K562 (cell line): ENCODE measurements around the gene TMEM178A. TPM values are rescaled to one million over a fixed set of nuclear protein-coding genes. Genes with fewer than 3 reads are reported as not detected.

ENCODE experiments used
- ATAC-seq: fragments of 200-7000 bp; cut with Tn5 transposase; 3 replicates; pipeline ENCODE4 v1.9.1; 2020; ENCODE audit warnings: moderate library complexity
- BruUV-seq: library from RNA; stranded (reverse); fragments of 400-500 nt; replicated peaks from 2 replicates; lab custom pipeline; 2021; lab: Mats Ljungman, UMichigan
- CTCF ChIA-PET: fragments of 300-600 bp; formaldehyde crosslinking; extraction: SDS; loops from one replicate; lab custom pipeline; 2021; ENCODE audit warnings: low intra/inter-chr PET ratio; lab: Yijun Ruan, JAX
- POLR2A ChIA-PET: fragments of 300-600, 350-650 bp; sonication (Branson Sonifier 250); formaldehyde crosslinking; extraction: SDS; loops from one replicate; lab custom pipeline; 2021; ENCODE audit warnings: antibody characterized with exemption, inconsistent platforms; lab: Yijun Ruan, JAX
- DNase-seq, 4 experiments: peaks; one replicate each; pipeline versions ENCODE4 v3.0.0 to v3.0.0-alpha.2; 2011 to 2018; ENCODE audit warnings: low spot score in 3 of 4, mixed read lengths in 3 of 4; ENCODE audit errors: extremely low read depth in 1 of 4
- FAIRE-seq: peaks from 2 replicates; lab custom pipeline; 2011; peaks lifted over from hg19 to GRCh38; lab: Jason Lieb, UNC
- H2AFZ ChIP-seq: 2 replicates; pipeline ENCODE4 v1.6.0; 2011; ENCODE audit warnings: low read depth, low read length, control low read depth, inconsistent platforms
- H3K27ac ChIP-seq: fragments of 200-600 bp; 3 replicates; pipeline ENCODE4 v1.8.0; 2011; ENCODE audit warnings: low read depth, mild to moderate bottlenecking, control low read depth, inconsistent platforms, low read length, moderate library complexity, mixed read lengths; ENCODE audit errors: extremely low read depth
- H3K27me3 ChIP-seq, 2 experiments: fragments of 300-600 bp in 1 of 2; 2 replicates in 1 of 2; 3 replicates in 1 of 2; pipeline versions ENCODE4 v1.6.0 to v1.8.0; 2011; ENCODE audit warnings: inconsistent platforms in 2 of 2, low read length in 2 of 2, mild to moderate bottlenecking in 1 of 2, mixed read lengths in 1 of 2, moderate library complexity in 1 of 2; ENCODE audit not compliant: control insufficient read depth in 2 of 2, insufficient read depth in 2 of 2
- H3K36me3 ChIP-seq: fragments of 300-600 bp; 3 replicates; pipeline ENCODE4 v1.8.0; 2011; ENCODE audit warnings: mild to moderate bottlenecking, low read length, inconsistent platforms; ENCODE audit not compliant: control insufficient read depth, insufficient read depth
- H3K4me1 ChIP-seq, 2 experiments: fragments of 200-600 bp in 1 of 2; replicated peaks in 1 of 2; 2 replicates in 1 of 2; 3 replicates in 1 of 2; pipeline versions ENCODE4 v1.5.1 to v1.8.0; 2011; ENCODE audit warnings: inconsistent platforms in 2 of 2, low read length in 2 of 2, mild to moderate bottlenecking in 1 of 2, mixed read lengths in 1 of 2, moderate library complexity in 1 of 2; ENCODE audit not compliant: control insufficient read depth in 2 of 2, insufficient read depth in 2 of 2
- H3K4me2 ChIP-seq: 2 replicates; pipeline ENCODE4 v1.6.1; 2011; ENCODE audit warnings: low read length, control low read depth, inconsistent platforms, mixed read lengths; ENCODE audit not compliant: insufficient read depth
- H3K4me3 ChIP-seq: fragments of 200-600 bp; sonication (generic), shearing (Covaris generic); 2 replicates; pipeline ENCODE4 v1.5.1; 2016; ENCODE audit warnings: control low read depth, inconsistent platforms
- H3K79me2 ChIP-seq: fragments of 200-600 bp; 3 replicates; pipeline ENCODE4 v1.8.0; 2011; ENCODE audit warnings: low read length, inconsistent platforms; ENCODE audit not compliant: control insufficient read depth, insufficient read depth
- H3K9ac ChIP-seq, 2 experiments: 2 replicates each; pipeline versions ENCODE4 v1.6.0 to v1.6.1; 2011; ENCODE audit warnings: low read depth in 2 of 2, low read length in 2 of 2, control low read depth in 1 of 2, inconsistent platforms in 1 of 2, mild to moderate bottlenecking in 1 of 2, mixed read lengths in 1 of 2; ENCODE audit not compliant: insufficient read depth in 1 of 2
- H3K9me1 ChIP-seq: one replicate; pipeline ENCODE4 v1.6.0; 2011; ENCODE audit warnings: inconsistent platforms, mild to moderate bottlenecking, low read length, moderate library complexity; ENCODE audit not compliant: control insufficient read depth, insufficient read depth
- H3K9me3 ChIP-seq: replicated peaks from 2 replicates; pipeline ENCODE4 v1.5.1; 2011; ENCODE audit warnings: low read depth, low read length, inconsistent platforms; ENCODE audit not compliant: control insufficient read depth, insufficient read depth
- H4K20me1 ChIP-seq: replicated peaks from 2 replicates; pipeline ENCODE4 v1.6.1; 2011; ENCODE audit warnings: low read length, inconsistent platforms, mixed read lengths; ENCODE audit not compliant: control insufficient read depth, insufficient read depth
- CAMTA2 ChIP-seq: fragments of 250-450 bp; sonication (Bioruptor Pico); conservative IDR thresholded peaks from 2 replicates; pipeline ENCODE4 v1.5.1; 2022
- CBFA2T3 ChIP-seq: fragments of 450-650 bp; IDR thresholded peaks from 2 replicates; pipeline ENCODE4 v1.6.1; 2017
- CGGBP1 ChIP-seq: fragments of 250-450 bp; sonication (Bioruptor Pico); IDR thresholded peaks from 2 replicates; pipeline ENCODE4 v1.9.0; 2021; ENCODE audit warnings: mild to moderate bottlenecking
- DDX20 ChIP-seq: fragments of 450-650 bp; IDR thresholded peaks from 2 replicates; pipeline ENCODE4 v1.6.1; 2016; ENCODE audit warnings: missing genetic modification characterization, low read depth, mild to moderate bottlenecking, missing compliant biosample characterization, moderate library complexity
- DLX4 ChIP-seq: fragments of 250-450 bp; sonication (Bioruptor Pico); IDR thresholded peaks from 2 replicates; pipeline ENCODE4 v1.6.1; 2021; ENCODE audit warnings: mild to moderate bottlenecking
- FOXO4 ChIP-seq: fragments of 450-650 bp; formaldehyde crosslinking; IDR thresholded peaks from 2 replicates; pipeline ENCODE4 v1.4.0; 2020; ENCODE audit warnings: mild to moderate bottlenecking, moderate library complexity
- GABPB2 ChIP-seq: fragments of 250-450 bp; sonication (Bioruptor Pico); conservative IDR thresholded peaks from 2 replicates; pipeline ENCODE4 v1.5.1; 2021; ENCODE audit warnings: mild to moderate bottlenecking
- ILK ChIP-seq: fragments of 450-650 bp; IDR thresholded peaks from 2 replicates; pipeline ENCODE4 v1.6.1; 2016; ENCODE audit warnings: missing genetic modification characterization, low read depth, mild to moderate bottlenecking, missing compliant biosample characterization, moderate library complexity, borderline replicate concordance
- LCOR ChIP-seq: sonication (generic); formaldehyde crosslinking; IDR thresholded peaks from 2 replicates; pipeline ENCODE4 v1.8.0; 2022; ENCODE audit warnings: mild to moderate bottlenecking, missing genetic modification reagents
- RHOXF2B ChIP-seq: fragments of 250-450 bp; sonication (Bioruptor Pico); conservative IDR thresholded peaks from 2 replicates; pipeline ENCODE4 v1.5.1; 2021
- SMAD3 ChIP-seq: fragments of 450-650 bp; formaldehyde crosslinking; conservative IDR thresholded peaks from 2 replicates; pipeline ENCODE4 v1.4.0; 2020; ENCODE audit warnings: mild to moderate bottlenecking
- TAF1 ChIP-seq: IDR thresholded peaks from 2 replicates; pipeline ENCODE4 v1.6.1; 2011; ENCODE audit warnings: mild to moderate bottlenecking, low read length, moderate library complexity; ENCODE audit not compliant: insufficient read depth, control insufficient read depth, severe bottlenecking; ENCODE audit errors: extremely low read depth
- TEAD1 ChIP-seq, 2 experiments: fragments of 450-650 bp in 1 of 2; sonication (generic) in 1 of 2; formaldehyde crosslinking; IDR thresholded peaks; 2 replicates each; pipeline versions ENCODE4 v1.4.0 to v1.8.0; 2020 to 2022; ENCODE audit warnings: mild to moderate bottlenecking in 2 of 2, missing genetic modification reagents in 1 of 2
- TRIM28 ChIP-seq: fragments of 450-650 bp; IDR thresholded peaks from 2 replicates; pipeline ENCODE4 v1.6.1; 2017
- ZBED1 ChIP-seq: IDR thresholded peaks from 2 replicates; pipeline ENCODE4 v1.6.1; 2014
- ZBTB11 ChIP-seq, 3 experiments: fragments of 200-800 bp in 1 of 3; fragments of 250-450 bp in 1 of 3; fragments of 450-650 bp in 1 of 3; sonication (Bioruptor Pico) in 1 of 3; sonication (Bioruptor generic) in 1 of 3; formaldehyde crosslinking in 1 of 3; IDR thresholded peaks; 2 replicates each; pipeline versions ENCODE4 v1.6.1 to v1.8.0; 2016 to 2022; ENCODE audit warnings: mild to moderate bottlenecking in 2 of 3, missing genetic modification characterization in 2 of 3, missing compliant biosample characterization in 1 of 3, moderate library complexity in 1 of 3
- ZBTB17 ChIP-seq: fragments of 450-650 bp; formaldehyde crosslinking; IDR thresholded peaks from 2 replicates; pipeline ENCODE4 v1.4.0; 2020; ENCODE audit warnings: mild to moderate bottlenecking
- ZNF143 ChIP-seq: sonication (generic); formaldehyde crosslinking; IDR thresholded peaks from 2 replicates; pipeline ENCODE4 v1.9.0; 2022; ENCODE audit warnings: mild to moderate bottlenecking, missing genetic modification reagents
- WGBS: fragments of 100-300 bp; shearing (Covaris generic); methylation state at CpG from one replicate; pipeline ENCODE4 v1.1.6; 2016; ENCODE audit warnings: low coverage, mixed read lengths; ENCODE audit not compliant: insufficient coverage; ENCODE audit errors: missing lambda C conversion rate; 5-methylcytosine and 5-hydroxymethylcytosine counted together
- in situ Hi-C: fragments of 300-500 bp; cut with MboI; formaldehyde crosslinking; loops from 4 replicates; pipeline ENCODE4 v1.15.0; 2018; ENCODE audit warnings: inconsistent platforms, mixed read lengths
- intact Hi-C: fragments of 100-400 bp; cut with micrococcal nuclease; formaldehyde crosslinking; loops from 2 replicates; pipeline ENCODE4 v1.14.2; 2022
- polyA plus RNA-seq, 8 experiments: library from polyadenylated mRNA; depleted of rRNA in 4 of 8; stranded (reverse) in 5 of 8; unstranded in 3 of 8; fragments of >200 nt; fragmentation: Nextera tagmentation in 2 of 8; fragmentation: Illumina TruSeq in 1 of 8; extraction: Ambion mirVana in 2 of 8; extraction: Trizol in 1 of 8; gene quantifications; 2 replicates each; pipeline versions ENCODE4 v1.2.1 to v1.2.3, GENCODE V29; 2011 to 2014; ENCODE audit warnings: inconsistent platforms in 1 of 8, missing spikeins in 1 of 8
- total RNA-seq, 7 experiments: library from RNA; depleted of rRNA in 6 of 7; stranded (reverse); fragments of >200 nt in 6 of 7; fragmentation: Illumina TruSeq in 2 of 7; extraction: Trizol in 2 of 7; gene quantifications; 2 replicates each; pipeline versions ENCODE4 v1.2.1 to v1.2.3, GENCODE V29; 2011 to 2021; ENCODE audit warnings: low replicate concordance in 1 of 7

Gene TMEM178A
- total and polyA plus RNA-seq, 9 of the 15 experiments (the other 6 are each of a cell fraction or from before 2014, with no cell fraction given): 0.04 to 0.17 TPM; not detected in 7

- peaks cover 97% of the 10 kb centered on the region for H3K36me3 ChIP-seq
- TF ChIP-seq LCOR (CRISPR knock-in tag) (no peak), GABPB2 (CRISPR knock-in tag) (no peak), DDX20 (no peak), SMAD3 (CRISPR knock-in tag) (no peak), TAF1 (no peak), ZBTB11 (CRISPR knock-in tag; IDR thresholded peaks at IDR 0.05) (no peak), CAMTA2 (CRISPR knock-in tag) (no peak), CGGBP1 (CRISPR knock-in tag) (no peak), RHOXF2B (CRISPR knock-in tag) (no peak), ZBTB17 (no peak), ZNF143 (CRISPR knock-in tag) (no peak), TRIM28 (no peak), ILK (tag) (no peak), CBFA2T3 (no peak), TEAD1 (CRISPR knock-in tag; IDR thresholded peaks at IDR 0.05) (no peak), DLX4 (CRISPR knock-in tag) (no peak), FOXO4 (CRISPR knock-in tag) (no peak), ZBED1 (no peak)
Measured at GRCh38 chr2:39755466-39755865, 89.7 kb downstream of the TMEM178A start.

More at GRCh38 chr2:39755466-39755865, 89.7 kb downstream of the TMEM178A start:
- BruUV-seq: no TSS peak
- intact Hi-C loops: no loop called here
- Histone ChIP-seq H3K27ac (no peak overlapping the region), H3K4me3 (no peak overlapping the region), H3K79me2 (no peaks in the 10 kb centered on the region), H3K4me1 (no peaks in the 10 kb centered on the region), H3K9me1 (no peaks in the 10 kb centered on the region), H3K4me2 (no peak overlapping the region), H4K20me1 (no peaks in the 10 kb centered on the region), H3K27me3 (no peaks in the 10 kb centered on the region), H3K9me3 (no peaks in the 10 kb centered on the region), H2AFZ (no peak overlapping the region), H3K9ac (no peak overlapping the region)
- ATAC-seq: no peak
- 79% methylated on average over 1 of the region's 1 CpG for WGBS
- no peak for FAIRE-seq
- ChIA-PET CTCF (no interaction called here), POLR2A (no interaction called here)
- in situ Hi-C loops: no loop called here
- no peak for DNase-seq
